NCI-H1930 (cell line): ENCODE data around the gene ZNF764.
"Not testable (repeated sequence)": the region's sequence is repeated elsewhere in the genome, so short reads cannot be mapped to it uniquely, and the experiment has no call there.

Source experiments
- DNase-seq, 2 experiments: peaks; one replicate each; lab custom pipeline; 2025; lab: John Stamatoyannopoulos, UW

Gene ZNF764

GRCh38 chr16:30548416-30549253 is 9.5 kb downstream of the ZNF764 start:
- no peak for DNase-seq

- no peak for DNase-seq
These were observed 12.1 kb downstream of the ZNF764 start for GRCh38 chr16:30546115-30546514.

GRCh38 chr16:30543067-30543466 is 15.1 kb downstream of the ZNF764 start:
- no peak for DNase-seq

- no peak for DNase-seq
These were observed 16.5 kb downstream of the ZNF764 start for GRCh38 chr16:30541502-30542329.

GRCh38 chr16:30540916-30541464 is 17.2 kb downstream of the ZNF764 start:
- not testable (repeated sequence) for DNase-seq

- not testable (repeated sequence) for DNase-seq
These were observed 18.1 kb downstream of the ZNF764 start for GRCh38 chr16:30539986-30540526.

GRCh38 chr16:30539000-30539964 is 18.9 kb downstream of the ZNF764 start:
- no peak for DNase-seq

- not testable (repeated sequence) for DNase-seq
These were observed 21.7 kb downstream of the ZNF764 start for GRCh38 chr16:30536391-30537024.

GRCh38 chr16:30535777-30536190 is 22.4 kb downstream of the ZNF764 start:
- peak; percentile 62 to 71 for DNase-seq

- DNase-seq = no peak
These were observed 22.9 kb downstream of the ZNF764 start for GRCh38 chr16:30535106-30535776.

GRCh38 chr16:30534368-30535105 is 23.6 kb downstream of the ZNF764 start, which contains the start of gene ZNF747:
Gene ZNF747 (minus strand): TSS chr16:30534858. CDS start chr16:30534679, 179 bp downstream.
- peak; percentile 90 to 95 for DNase-seq

GRCh38 chr16:30533748-30534367 is 24.3 kb downstream of the ZNF764 start:
- no peak for DNase-seq

GRCh38 chr16:30533146-30533522 is 25.0 kb downstream of the ZNF764 start:
- no peak for DNase-seq

- no peak for DNase-seq
These were observed 25.7 kb downstream of the ZNF764 start for GRCh38 chr16:30532285-30533145.

- no peak for DNase-seq
These were observed 27.8 kb downstream of the ZNF764 start for GRCh38 chr16:30530163-30531037.

GRCh38 chr16:30528799-30529457 is 29.2 kb downstream of the ZNF764 start:
- DNase-seq = no peak
